Stimulated activated naive B cell treated with anti-CD40 and anti-IgM and Interleukin-4, amounts not matched to agents 10 μg/mL and 1 μg/mL and 100 μg/mL, for 72 hours (primary cell): ENCODE results near the gene IFNL3.
"Not testable (repeated sequence)": the region's sequence is repeated elsewhere in the genome, so short reads cannot be mapped to it uniquely, and the experiment has no call there.

ENCODE experiments used
- ATAC-seq, 2 donors: fragments of 150-1000 bp; cut with Tn5 transposase; replicated peaks; 2 replicates each; pipeline ENCODE4 v1.10.0; 2021; ENCODE audit warnings: moderate library complexity in 1 of 2
- DNase-seq: peaks from one replicate; pipeline ENCODE4 v3.0.0; 2021
- H3K27ac Mint-ChIP-seq: one replicate; pipeline ENCODE4 v1.8.0; 2022; ENCODE audit warnings: mild to moderate bottlenecking, mixed read lengths
- H3K27me3 Mint-ChIP-seq, 2 donors: one replicate each; pipeline ENCODE4 v1.8.0; 2022; ENCODE audit warnings: mixed read lengths in 2 of 2
- H3K36me3 Mint-ChIP-seq, 2 donors: one replicate each; pipeline ENCODE4 v1.8.0; 2022; ENCODE audit warnings: mixed read lengths in 2 of 2, mild to moderate bottlenecking in 1 of 2
- H3K4me1 Mint-ChIP-seq, 2 donors: one replicate each; pipeline ENCODE4 v1.8.0; 2022; ENCODE audit warnings: mixed read lengths in 2 of 2, mild to moderate bottlenecking in 1 of 2
- H3K4me3 Mint-ChIP-seq, 2 donors: one replicate each; pipeline ENCODE4 v1.8.0; 2022; ENCODE audit warnings: mild to moderate bottlenecking in 2 of 2, mixed read lengths in 2 of 2, moderate library complexity in 1 of 2
- H3K9me3 Mint-ChIP-seq, 2 donors: one replicate each; pipeline ENCODE4 v1.8.0; 2022; ENCODE audit warnings: mixed read lengths in 2 of 2, mild to moderate bottlenecking in 1 of 2

The IFNL3 gene

GRCh38 chr19:39246951-39247669, 2.3 kb upstream of the IFNL3 start:
- ATAC-seq (peak in 1 of 2 donors; percentile 52), DNase-seq (no peak)
- no peak overlapping the region for H3K4me3 Mint-ChIP-seq
- H3K4me1 Mint-ChIP-seq: peaks cover 0 to 5% of the 10 kb centered on the region in 2 donors
- peaks cover 25 to 47% of the 10 kb centered on the region in 2 donors for H3K27me3 Mint-ChIP-seq
- no peak overlapping the region for H3K27ac Mint-ChIP-seq
- no peaks in the 10 kb centered on the region for H3K9me3 Mint-ChIP-seq
- H3K36me3 Mint-ChIP-seq: no peaks in the 10 kb centered on the region

- not testable (repeated sequence) for H3K4me3 Mint-ChIP-seq, H3K9me3 Mint-ChIP-seq, H3K4me1 Mint-ChIP-seq, H3K27ac Mint-ChIP-seq, DNase-seq, H3K36me3 Mint-ChIP-seq
- peak in 1 of 2 donors; percentile 68 for ATAC-seq
- peaks cover 25 to 53% of the 10 kb centered on the region in 2 donors for H3K27me3 Mint-ChIP-seq
Measured at GRCh38 chr19:39245166-39245565, 360 bp upstream of the IFNL3 start.

DNA sequence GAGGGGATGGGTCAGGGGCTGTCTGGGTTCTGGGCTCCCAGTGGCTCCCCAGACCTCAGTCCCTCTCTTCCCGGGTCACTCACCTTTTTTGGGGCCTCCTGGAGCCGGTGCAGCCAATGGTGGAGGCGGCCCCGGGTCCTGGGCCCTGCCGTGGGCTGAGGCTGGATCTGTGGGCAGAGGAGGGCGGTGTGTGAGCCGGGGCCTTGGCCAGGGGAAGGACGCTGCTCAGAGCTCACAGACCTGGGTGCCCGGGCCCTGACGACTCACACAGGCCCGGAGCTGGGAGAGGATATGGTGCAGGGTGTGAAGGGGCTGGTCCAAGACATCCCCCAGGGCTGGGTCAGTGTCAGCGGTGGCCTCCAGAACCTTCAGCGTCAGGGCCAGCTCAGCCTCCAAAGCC, 1.1 kb downstream of the IFNL3 start:
- not testable (repeated sequence) for DNase-seq, H3K9me3 Mint-ChIP-seq, H3K4me1 Mint-ChIP-seq, H3K27ac Mint-ChIP-seq, H3K36me3 Mint-ChIP-seq, H3K4me3 Mint-ChIP-seq, ATAC-seq
- H3K27me3 Mint-ChIP-seq: peaks cover 21 to 43% of the 10 kb centered on the region in 2 donors

GRCh38 chr19:39240421-39240820, 4.4 kb downstream of the IFNL3 start:
- Mint-ChIP-seq H3K27me3 (peaks cover 10 to 24% of the 10 kb centered on the region in 2 donors), H3K4me1 (peaks cover 13 to 15% of the 10 kb centered on the region in 2 donors), H3K9me3 (no peaks in the 10 kb centered on the region), H3K27ac (no peak overlapping the region), H3K36me3 (no peaks in the 10 kb centered on the region), H3K4me3 (no peak overlapping the region)
- DNase-seq (no peak), ATAC-seq (no peak)

GRCh38 chr19:39238944-39239343, 5.9 kb downstream of the IFNL3 start:
- no peak for ATAC-seq
- H3K4me3 Mint-ChIP-seq: no peak overlapping the region
- no peaks in the 10 kb centered on the region for H3K36me3 Mint-ChIP-seq
- H3K27me3 Mint-ChIP-seq: peaks cover 1 to 16% of the 10 kb centered on the region in 2 donors
- H3K9me3 Mint-ChIP-seq: no peaks in the 10 kb centered on the region
- peaks cover 13 to 15% of the 10 kb centered on the region in 2 donors for H3K4me1 Mint-ChIP-seq
- no peak overlapping the region for H3K27ac Mint-ChIP-seq
- DNase-seq: no peak

- H3K9me3 Mint-ChIP-seq: no peaks in the 10 kb centered on the region
- DNase-seq: no peak
- H3K4me1 Mint-ChIP-seq: peaks cover 13 to 15% of the 10 kb centered on the region in 2 donors
- peaks cover 0 to 13% of the 10 kb centered on the region in 2 donors for H3K27me3 Mint-ChIP-seq
- peak in 1 of 2 donors; percentile 4 for ATAC-seq
- H3K36me3 Mint-ChIP-seq: no peaks in the 10 kb centered on the region
- peak overlapping the region; percentile 88 for H3K27ac Mint-ChIP-seq
- H3K4me3 Mint-ChIP-seq: peak overlapping the region; percentile 70 to 72
Measured at GRCh38 chr19:39238209-39238608, 6.6 kb downstream of the IFNL3 start.

DNA sequence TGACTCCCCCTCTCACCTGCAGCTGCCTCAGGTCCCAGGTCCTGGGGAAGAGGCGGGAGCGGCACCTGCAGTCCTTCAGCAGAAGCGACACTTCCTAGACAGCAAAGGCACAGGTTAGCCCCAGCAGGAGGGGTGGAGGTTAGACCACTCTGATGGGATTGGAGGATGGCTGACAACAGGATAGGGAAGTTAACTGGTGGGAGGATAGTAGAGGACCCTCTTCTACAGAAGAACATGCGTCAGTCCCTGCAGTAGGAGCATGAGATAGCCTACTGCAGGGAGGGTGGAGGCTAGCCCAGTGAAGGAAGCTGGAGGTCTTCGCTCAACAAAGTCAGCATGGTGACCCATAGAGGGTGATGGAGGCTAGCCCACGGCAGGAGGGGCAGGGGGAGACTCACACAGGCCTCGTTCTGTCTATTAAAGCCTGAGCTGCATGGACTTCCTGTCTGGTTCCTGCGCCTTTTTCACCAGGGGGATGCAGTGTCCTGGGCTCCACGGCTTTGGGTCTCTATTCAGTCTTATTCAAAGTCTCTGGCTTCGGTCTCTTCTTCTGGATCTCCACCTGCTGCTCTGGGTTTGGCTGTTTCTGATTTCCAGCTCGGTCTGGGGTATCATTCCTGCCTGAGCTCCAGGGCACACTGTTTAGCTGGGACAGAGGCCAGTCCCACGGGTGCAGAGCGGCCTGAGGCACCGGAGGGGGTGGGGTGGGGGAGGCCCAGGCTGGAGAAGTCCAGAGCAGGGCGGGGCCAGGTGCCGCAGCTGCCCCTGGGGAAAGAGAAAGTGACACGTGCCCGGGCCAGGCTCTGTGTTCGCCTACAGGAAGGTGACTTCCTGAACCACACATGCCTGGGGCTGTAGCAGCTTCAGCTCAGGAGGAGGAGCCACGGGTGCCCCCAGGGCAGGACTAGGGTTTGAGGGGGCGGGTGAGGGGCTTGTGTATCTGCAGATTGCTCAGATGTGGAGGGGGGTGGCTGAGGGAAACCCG, 7.3 kb downstream of the IFNL3 start:
- H3K27ac Mint-ChIP-seq: peak overlapping the region; percentile 88

GRCh38 chr19:39236527-39236926, 8.3 kb downstream of the IFNL3 start:
- no peaks in the 10 kb centered on the region for H3K9me3 Mint-ChIP-seq
- DNase-seq: no peak
- peaks cover 0 to 13% of the 10 kb centered on the region in 2 donors for H3K27me3 Mint-ChIP-seq
- H3K27ac Mint-ChIP-seq: no peak overlapping the region
- ATAC-seq: no peak
- H3K36me3 Mint-ChIP-seq: no peaks in the 10 kb centered on the region
- H3K4me3 Mint-ChIP-seq: no peak overlapping the region
- peaks cover 13 to 15% of the 10 kb centered on the region in 2 donors for H3K4me1 Mint-ChIP-seq

More for the DNA sequence above, 7.3 kb downstream of the IFNL3 start:
- no peaks in the 10 kb centered on the region for H3K9me3 Mint-ChIP-seq
- no peaks in the 10 kb centered on the region for H3K36me3 Mint-ChIP-seq
- peak overlapping the region; percentile 70 to 72 for H3K4me3 Mint-ChIP-seq
- H3K27me3 Mint-ChIP-seq: peaks cover 0 to 13% of the 10 kb centered on the region in 2 donors
- DNase-seq (peak; percentile 41), ATAC-seq (peak; percentile 93 to 97)
- peaks cover 13 to 15% of the 10 kb centered on the region in 2 donors for H3K4me1 Mint-ChIP-seq

DNA sequence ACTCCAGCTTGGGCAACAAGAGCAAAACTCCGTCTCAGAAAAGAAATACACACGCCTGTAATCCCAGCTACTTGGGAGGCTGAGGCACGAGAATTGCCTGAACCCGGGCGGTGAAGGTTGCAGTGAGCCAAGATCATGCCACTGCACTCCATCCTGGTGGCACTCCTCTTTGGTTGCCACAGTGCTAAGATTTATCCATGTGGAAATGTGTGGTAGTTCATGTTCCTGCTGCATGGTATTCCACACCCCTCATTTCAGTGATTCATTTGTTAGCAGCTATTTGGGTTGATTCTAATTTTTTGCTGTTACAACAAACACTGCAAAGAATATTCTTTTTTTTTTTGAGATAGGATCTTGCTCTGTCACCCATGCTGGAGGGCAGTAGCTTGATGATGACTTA, 12.1 kb downstream of the IFNL3 start:
- H3K4me1 Mint-ChIP-seq: peaks cover 4 to 8% of the 10 kb centered on the region in 2 donors
- no peak overlapping the region for H3K27ac Mint-ChIP-seq
- peaks cover 0 to 17% of the 10 kb centered on the region in 2 donors for H3K27me3 Mint-ChIP-seq
- H3K36me3 Mint-ChIP-seq: no peaks in the 10 kb centered on the region
- ATAC-seq (no peak), DNase-seq (no peak)
- peaks cover 2 to 8% of the 10 kb centered on the region in 2 donors for H3K9me3 Mint-ChIP-seq
- H3K4me3 Mint-ChIP-seq: no peak overlapping the region

DNA sequence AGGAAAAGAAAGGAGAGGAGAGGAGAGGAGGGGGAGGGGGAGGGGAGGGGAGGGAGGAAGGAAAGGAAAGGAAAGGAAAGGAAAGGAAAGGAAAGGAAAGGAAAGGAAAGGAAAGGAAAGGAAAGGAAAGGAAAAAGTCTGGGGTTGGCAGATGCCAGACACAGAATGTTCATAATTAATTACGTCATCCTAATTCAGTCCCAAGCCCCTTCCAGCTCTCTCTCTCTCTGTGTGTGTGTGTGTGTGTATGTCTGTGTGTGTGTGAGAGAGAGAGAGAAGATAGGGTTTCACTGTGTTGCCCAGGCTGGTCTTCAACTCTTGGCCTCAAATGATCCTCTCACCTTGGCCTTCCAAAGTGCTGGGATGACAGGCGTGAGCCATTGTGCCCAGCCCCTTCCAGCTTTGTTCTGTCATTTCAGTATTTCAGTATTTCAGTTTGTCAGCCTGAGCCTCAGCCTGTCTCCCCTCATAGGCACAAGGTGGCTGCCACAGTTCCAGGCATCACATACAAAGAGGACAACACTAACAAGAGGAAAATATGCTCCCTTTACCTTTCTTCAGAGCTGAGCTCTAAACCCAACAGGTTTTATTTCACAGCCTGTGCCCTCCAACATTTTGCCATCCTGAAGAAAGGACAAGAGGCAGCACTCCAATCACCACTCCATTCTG, 14.6 kb downstream of the IFNL3 start:
- Mint-ChIP-seq H3K27ac (no peak overlapping the region), H3K36me3 (no peaks in the 10 kb centered on the region), H3K4me3 (no peak overlapping the region)

DNA sequence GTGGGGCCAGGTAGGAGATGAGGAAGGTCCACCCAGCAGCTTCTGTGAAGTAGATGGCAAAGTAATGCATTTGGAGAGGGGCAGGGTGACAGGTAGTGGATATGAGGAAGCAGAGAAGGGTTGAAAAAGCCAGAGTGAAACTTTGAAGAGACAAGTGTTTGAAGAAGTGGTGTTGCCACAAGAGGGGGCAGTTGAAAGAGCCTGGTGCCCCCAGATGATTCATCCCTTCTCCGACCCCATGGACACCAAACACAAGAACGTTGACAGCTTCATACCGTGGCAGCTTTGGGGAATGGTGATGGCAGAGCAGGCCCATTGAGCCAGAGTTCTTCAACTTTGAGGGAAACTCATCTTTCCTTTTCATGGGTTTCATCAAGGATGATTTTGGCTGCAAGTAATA, 19.9 kb downstream of the IFNL3 start:
- ATAC-seq: peak in 1 of 2 donors; percentile 14
- no peak overlapping the region for H3K27ac Mint-ChIP-seq

More for the DNA sequence above, 14.6 kb downstream of the IFNL3 start:
- ATAC-seq (no peak), DNase-seq (no peak)
- H3K9me3 Mint-ChIP-seq: peaks cover 2 to 8% of the 10 kb centered on the region in 2 donors
- no peaks in the 10 kb centered on the region for H3K4me1 Mint-ChIP-seq
- peaks cover 4 to 23% of the 10 kb centered on the region in 2 donors for H3K27me3 Mint-ChIP-seq

GRCh38 chr19:39223703-39224279, 21.0 kb downstream of the IFNL3 start:
- Mint-ChIP-seq H3K9me3 (no peaks in the 10 kb centered on the region), H3K27ac (no peak overlapping the region), H3K4me1 (peaks cover 0 to 5% of the 10 kb centered on the region in 2 donors), H3K36me3 (no peaks in the 10 kb centered on the region), H3K4me3 (no peak overlapping the region), H3K27me3 (peaks cover 34 to 35% of the 10 kb centered on the region in 2 donors)
- DNase-seq (no peak), ATAC-seq (no peak)

More for the DNA sequence above, 19.9 kb downstream of the IFNL3 start:
- no peak for DNase-seq
- H3K9me3 Mint-ChIP-seq: no peaks in the 10 kb centered on the region
- H3K36me3 Mint-ChIP-seq: no peaks in the 10 kb centered on the region
- no peak overlapping the region for H3K4me3 Mint-ChIP-seq
- peaks cover 0 to 5% of the 10 kb centered on the region in 2 donors for H3K4me1 Mint-ChIP-seq
- peaks cover 28 to 44% of the 10 kb centered on the region in 2 donors for H3K27me3 Mint-ChIP-seq

DNA sequence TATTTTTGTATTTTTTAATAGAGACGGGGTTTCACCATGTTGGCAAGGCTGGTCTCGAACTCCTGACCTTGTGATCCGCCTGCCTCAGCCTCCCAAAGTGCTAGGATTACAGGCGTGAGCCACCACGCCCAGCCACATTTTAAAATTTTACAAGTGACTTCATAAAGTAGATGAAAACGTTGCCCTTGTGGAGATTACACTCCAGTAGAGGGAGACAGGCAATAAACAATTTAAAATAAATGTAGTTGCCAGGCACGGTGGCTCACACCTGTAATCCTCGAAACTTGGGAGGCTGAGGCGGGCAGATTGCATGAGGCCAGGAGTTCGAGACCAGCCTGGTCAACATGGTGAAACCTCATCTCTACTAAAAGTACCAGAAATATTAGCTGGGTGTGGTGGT, 25.7 kb downstream of the IFNL3 start:
- not testable (repeated sequence) for ATAC-seq, DNase-seq, H3K9me3 Mint-ChIP-seq, H3K27ac Mint-ChIP-seq, H3K4me3 Mint-ChIP-seq, H3K4me1 Mint-ChIP-seq, H3K36me3 Mint-ChIP-seq
- peaks cover 28 to 34% of the 10 kb centered on the region in 2 donors for H3K27me3 Mint-ChIP-seq
